ENCODE measurements around the gene CDH13.

- no peak for TF ChIP-seq POLR2AphosphoS5 (IDR thresholded peaks at IDR 0.05)
- no peak for TF ChIP-seq TAF1 (IDR thresholded peaks at IDR 0.05; ENCODE audit: low read depth)
- TF ChIP-seq, protein P1, sequence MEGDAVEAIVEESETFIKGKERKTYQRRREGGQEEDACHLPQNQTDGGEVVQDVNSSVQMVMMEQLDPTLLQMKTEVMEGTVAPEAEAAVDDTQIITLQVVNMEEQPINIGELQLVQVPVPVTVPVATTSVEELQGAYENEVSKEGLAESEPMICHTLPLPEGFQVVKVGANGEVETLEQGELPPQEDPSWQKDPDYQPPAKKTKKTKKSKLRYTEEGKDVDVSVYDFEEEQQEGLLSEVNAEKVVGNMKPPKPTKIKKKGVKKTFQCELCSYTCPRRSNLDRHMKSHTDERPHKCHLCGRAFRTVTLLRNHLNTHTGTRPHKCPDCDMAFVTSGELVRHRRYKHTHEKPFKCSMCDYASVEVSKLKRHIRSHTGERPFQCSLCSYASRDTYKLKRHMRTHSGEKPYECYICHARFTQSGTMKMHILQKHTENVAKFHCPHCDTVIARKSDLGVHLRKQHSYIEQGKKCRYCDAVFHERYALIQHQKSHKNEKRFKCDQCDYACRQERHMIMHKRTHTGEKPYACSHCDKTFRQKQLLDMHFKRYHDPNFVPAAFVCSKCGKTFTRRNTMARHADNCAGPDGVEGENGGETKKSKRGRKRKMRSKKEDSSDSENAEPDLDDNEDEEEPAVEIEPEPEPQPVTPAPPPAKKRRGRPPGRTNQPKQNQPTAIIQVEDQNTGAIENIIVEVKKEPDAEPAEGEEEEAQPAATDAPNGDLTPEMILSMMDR (IDR thresholded peaks at IDR 0.05; ENCODE audit: poor library complexity, severe bottlenecking): no peak
- TF ChIP-seq EP300 (conservative IDR thresholded peaks at IDR 0.05; ENCODE audit: poor library complexity, severe bottlenecking): no peak
Observed at GRCh38 chr16:83680980-83681379, 1054.2 kb downstream of the CDH13 start.

Measured in neural cell (in vitro differentiated cells).